SK-N-SH (cell line): ENCODE data around the gene STX17. TPM values are rescaled to one million over a fixed set of nuclear protein-coding genes. Genes with fewer than 3 reads are reported as not detected.

Experiments used
- CTCF ChIA-PET: fragments of 300-600, 350-600 bp; formaldehyde crosslinking; extraction: SDS; loops from one replicate; lab custom pipeline; 2021; lab: Yijun Ruan, JAX
- POLR2A ChIA-PET: fragments of 350-600 bp; sonication (Branson Sonifier 250); formaldehyde crosslinking; extraction: SDS; loops from one replicate; lab custom pipeline; 2020; ENCODE audit warnings: antibody characterized with exemption, inconsistent platforms; lab: Yijun Ruan, JAX
- DNase-seq: peaks from one replicate; pipeline ENCODE4 v3.0.0; 2012
- H2AFZ ChIP-seq: fragments of 200-600 bp; sonication (generic); 2 replicates; pipeline ENCODE4 v1.8.1; 2016; ENCODE audit warnings: antibody characterized with exemption, mild to moderate bottlenecking, low read depth
- H3F3A ChIP-seq: fragments of 200-600 bp; sonication (generic); replicated peaks from 2 replicates; pipeline ENCODE3; 2016; ENCODE audit warnings: antibody characterized with exemption, mild to moderate bottlenecking; ENCODE audit not compliant: insufficient read depth
- H3K27ac ChIP-seq, 2 experiments: fragments of 200-500 bp in 1 of 2; fragments of 200-600 bp in 1 of 2; sonication (Bioruptor generic) in 1 of 2; sonication (generic), shearing (Covaris generic) in 1 of 2; 2 replicates each; pipeline versions ENCODE4 v1.5.1 to v1.6.1; 2014 to 2016; ENCODE audit warnings: low read depth in 2 of 2, inconsistent platforms in 1 of 2, low read length in 1 of 2, mild to moderate bottlenecking in 1 of 2, mixed read lengths in 1 of 2
- H3K27me3 ChIP-seq: fragments of 200-600 bp; sonication (generic), shearing (Covaris generic); 2 replicates; pipeline ENCODE4 v1.6.1; 2016; ENCODE audit warnings: mixed run types; ENCODE audit not compliant: insufficient read depth
- H3K36me3 ChIP-seq, 2 experiments: fragments of 200-500 bp in 1 of 2; fragments of 200-600 bp in 1 of 2; sonication (Bioruptor generic) in 1 of 2; sonication (generic) in 1 of 2; replicated peaks in 1 of 2; 2 replicates each; pipeline versions ENCODE3 to v1.5.1; 2014 to 2016; ENCODE audit warnings: low read length in 1 of 2, mild to moderate bottlenecking in 1 of 2; ENCODE audit not compliant: insufficient read depth in 2 of 2, control insufficient read depth in 1 of 2
- H3K4me1 ChIP-seq, 2 experiments: fragments of 200-500 bp in 1 of 2; fragments of 200-600 bp in 1 of 2; sonication (Bioruptor generic) in 1 of 2; sonication (generic), shearing (Covaris generic) in 1 of 2; 2 replicates each; pipeline versions ENCODE4 v1.5.1 to v1.6.1; 2014 to 2016; ENCODE audit warnings: low read depth in 1 of 2, low read length in 1 of 2, mixed run types in 1 of 2; ENCODE audit not compliant: insufficient read depth in 2 of 2, control insufficient read depth in 1 of 2
- H3K4me2 ChIP-seq: fragments of 200-600 bp; sonication (generic), shearing (Covaris generic); 2 replicates; pipeline ENCODE4 v1.6.1; 2017; ENCODE audit warnings: mixed run types
- H3K4me3 ChIP-seq, 2 experiments: fragments of 200-500 bp in 1 of 2; fragments of 200-600 bp in 1 of 2; sonication (Bioruptor generic) in 1 of 2; sonication (generic), shearing (Covaris generic) in 1 of 2; 2 replicates each; pipeline versions ENCODE4 v1.5.1 to v1.8.1; 2014 to 2016; ENCODE audit warnings: low read depth in 2 of 2, inconsistent platforms in 1 of 2, low read length in 1 of 2, mild to moderate bottlenecking in 1 of 2, mixed read lengths in 1 of 2, moderate library complexity in 1 of 2
- H3K79me2 ChIP-seq: fragments of 200-600 bp; sonication (generic); 2 replicates; pipeline ENCODE4 v1.8.1; 2017; ENCODE audit warnings: mild to moderate bottlenecking; ENCODE audit not compliant: insufficient read depth
- H3K9ac ChIP-seq: fragments of 200-600 bp; sonication (generic); 2 replicates; pipeline ENCODE4 v1.6.1; 2017; ENCODE audit warnings: mixed run types
- H3K9me2 ChIP-seq: fragments of 200-600 bp; sonication (generic); 2 replicates; pipeline ENCODE4 v1.6.1; 2017; ENCODE audit warnings: mixed run types
- H3K9me3 ChIP-seq: fragments of 200-600 bp; sonication (generic); 2 replicates; pipeline ENCODE4 v1.6.1; 2017; ENCODE audit warnings: mixed run types, mild to moderate bottlenecking, moderate library complexity
- H4K20me1 ChIP-seq: fragments of 200-600 bp; sonication (generic); 2 replicates; pipeline ENCODE4 v1.6.1; 2017; ENCODE audit warnings: mild to moderate bottlenecking, mixed run types; ENCODE audit not compliant: insufficient read depth
- CHD2 ChIP-seq: fragments of 150-350 bp; IDR thresholded peaks from 2 replicates; pipeline ENCODE4 v1.6.1; 2018; ENCODE audit warnings: low read length; ENCODE audit not compliant: partially characterized antibody
- FOSL2 ChIP-seq: IDR thresholded peaks from 2 replicates; pipeline ENCODE4 v1.4.0; 2012; ENCODE audit warnings: low read depth, mild to moderate bottlenecking, moderate library complexity, borderline replicate concordance
- FOXJ3 ChIP-seq: sonication (generic); formaldehyde crosslinking; IDR thresholded peaks from 2 replicates; pipeline ENCODE4 v1.5.1; 2020; ENCODE audit warnings: mild to moderate bottlenecking, missing genetic modification reagents
- FOXM1 ChIP-seq: IDR thresholded peaks from 2 replicates; pipeline ENCODE4 v1.4.0; 2012; ENCODE audit warnings: low read depth, mild to moderate bottlenecking
- GATA2 ChIP-seq: sonication (generic); formaldehyde crosslinking; IDR thresholded peaks from 2 replicates; pipeline ENCODE4 v1.5.0; 2020; ENCODE audit warnings: mild to moderate bottlenecking, missing genetic modification reagents
- JUND ChIP-seq: IDR thresholded peaks from 2 replicates; pipeline ENCODE4 v1.4.0; 2012
- MEF2A ChIP-seq: IDR thresholded peaks from 2 replicates; pipeline ENCODE4 v1.4.0; 2012; ENCODE audit warnings: low read depth, borderline replicate concordance
- MXI1 ChIP-seq: IDR thresholded peaks from 2 replicates; pipeline ENCODE4 v1.6.1; 2012; ENCODE audit warnings: mild to moderate bottlenecking, low read depth, low read length, improper control_type of control experiment
- NFIC ChIP-seq: IDR thresholded peaks from 2 replicates; pipeline ENCODE4 v1.4.0; 2012; ENCODE audit warnings: borderline replicate concordance
- RFX5 ChIP-seq: IDR thresholded peaks from 2 replicates; pipeline ENCODE4 v1.6.1; 2012; ENCODE audit warnings: mild to moderate bottlenecking, improper control_type of control experiment, low read length
- RXRA ChIP-seq: IDR thresholded peaks from 2 replicates; pipeline ENCODE4 v1.4.0; 2012; ENCODE audit warnings: low read depth, mild to moderate bottlenecking, borderline replicate concordance
- SIN3A ChIP-seq: IDR thresholded peaks from 2 replicates; pipeline ENCODE4 v1.6.1; 2012; ENCODE audit warnings: low read depth, mild to moderate bottlenecking, low read length, moderate library complexity, borderline replicate concordance
- SMC3 ChIP-seq: IDR thresholded peaks from 2 replicates; pipeline ENCODE4 v1.6.1; 2012; ENCODE audit warnings: low read depth, low read length, improper control_type of control experiment
- TEAD4 ChIP-seq: IDR thresholded peaks from 2 replicates; pipeline ENCODE4 v1.4.0; 2012; ENCODE audit warnings: mild to moderate bottlenecking, borderline replicate concordance; ENCODE audit not compliant: insufficient read depth
- WGBS: methylation state at CpG from one replicate; pipeline ENCODE4 v1.1.6; 2017; ENCODE audit warnings: low lambda C conversion rate; 5-methylcytosine and 5-hydroxymethylcytosine counted together
- polyA plus RNA-seq, 3 experiments: library from polyadenylated mRNA; depleted of rRNA; stranded (reverse); fragments of >200 nt; gene quantifications; 2 replicates each; pipeline ENCODE4 v1.2.3, GENCODE V29; 2012
- TF ChIP-seq, protein P1 (sequence below): fragments of 200-600 bp; sonication (generic); IDR thresholded peaks from 2 replicates; pipeline ENCODE4 v1.6.1; 2017; ENCODE audit warnings: antibody characterized with exemption, mild to moderate bottlenecking, moderate library complexity
- TF ChIP-seq, protein P2 (sequence below): IDR thresholded peaks from 2 replicates; pipeline ENCODE4; 2012
- TF ChIP-seq, protein P3 (sequence below): IDR thresholded peaks from 2 replicates; pipeline ENCODE4 v1.4.0; 2012; ENCODE audit warnings: low read depth, borderline replicate concordance

The STX17 gene
- polyA plus RNA-seq, 1 of the 3 experiments (the other 2 are of a cell fraction): 6.1 TPM

DNA sequence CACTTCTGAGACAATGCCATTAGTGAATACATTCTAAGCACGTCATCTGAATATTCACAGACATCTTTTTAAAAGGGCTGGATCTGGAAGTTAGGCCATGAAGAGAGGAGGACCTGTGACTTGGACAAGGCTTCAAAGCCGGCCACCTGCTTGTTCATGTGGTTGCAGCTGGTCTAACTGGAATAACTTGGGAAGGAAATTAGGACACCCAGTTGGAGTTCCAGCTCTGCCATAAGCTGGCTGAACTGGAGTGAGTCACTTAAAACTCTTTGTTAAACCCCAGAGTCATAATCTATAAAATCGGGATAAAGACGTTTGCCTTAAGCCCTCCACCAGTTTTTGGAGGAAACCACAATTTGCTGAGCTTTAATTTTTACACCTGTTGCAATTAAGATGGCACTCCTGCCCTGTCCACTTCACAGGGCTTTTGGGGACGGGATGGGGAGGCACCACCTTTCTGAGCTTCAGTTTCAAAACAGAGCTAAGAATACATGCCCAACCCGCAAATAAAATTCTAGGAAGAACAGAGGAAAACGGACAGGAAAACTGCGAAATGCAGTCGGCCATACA lies 536 bp upstream of the STX17 start:
- Histone ChIP-seq H3K79me2 (peaks cover 30% of the 10 kb centered on the region), H3K4me1 (peaks cover 5 to 8% of the 10 kb centered on the region in 2 experiments; a peak in 3 of 4 replicates), H3K27me3 (no peaks in the 10 kb centered on the region), H4K20me1 (no peaks in the 10 kb centered on the region), H3K4me3 (peak overlapping the region; percentile 81 to 82), H3K36me3 (no peaks in the 10 kb centered on the region), H3K9ac (no peak overlapping the region), H3K9me2 (no peaks in the 10 kb centered on the region), H3K9me3 (no peaks in the 10 kb centered on the region), H3F3A (peaks cover 4% of the 10 kb centered on the region), H2AFZ (peak overlapping the region; percentile 99), H3K27ac (peak overlapping the region in 1 of 2 experiments; percentile 24; a peak in 1 of 4 replicates), H3K4me2 (peak overlapping the region; percentile 86)
- no peak for TF ChIP-seq JUND
- TF ChIP-seq, protein P1, sequence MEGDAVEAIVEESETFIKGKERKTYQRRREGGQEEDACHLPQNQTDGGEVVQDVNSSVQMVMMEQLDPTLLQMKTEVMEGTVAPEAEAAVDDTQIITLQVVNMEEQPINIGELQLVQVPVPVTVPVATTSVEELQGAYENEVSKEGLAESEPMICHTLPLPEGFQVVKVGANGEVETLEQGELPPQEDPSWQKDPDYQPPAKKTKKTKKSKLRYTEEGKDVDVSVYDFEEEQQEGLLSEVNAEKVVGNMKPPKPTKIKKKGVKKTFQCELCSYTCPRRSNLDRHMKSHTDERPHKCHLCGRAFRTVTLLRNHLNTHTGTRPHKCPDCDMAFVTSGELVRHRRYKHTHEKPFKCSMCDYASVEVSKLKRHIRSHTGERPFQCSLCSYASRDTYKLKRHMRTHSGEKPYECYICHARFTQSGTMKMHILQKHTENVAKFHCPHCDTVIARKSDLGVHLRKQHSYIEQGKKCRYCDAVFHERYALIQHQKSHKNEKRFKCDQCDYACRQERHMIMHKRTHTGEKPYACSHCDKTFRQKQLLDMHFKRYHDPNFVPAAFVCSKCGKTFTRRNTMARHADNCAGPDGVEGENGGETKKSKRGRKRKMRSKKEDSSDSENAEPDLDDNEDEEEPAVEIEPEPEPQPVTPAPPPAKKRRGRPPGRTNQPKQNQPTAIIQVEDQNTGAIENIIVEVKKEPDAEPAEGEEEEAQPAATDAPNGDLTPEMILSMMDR: no peak
- no peak for TF ChIP-seq MXI1
- TF ChIP-seq, protein P2, sequence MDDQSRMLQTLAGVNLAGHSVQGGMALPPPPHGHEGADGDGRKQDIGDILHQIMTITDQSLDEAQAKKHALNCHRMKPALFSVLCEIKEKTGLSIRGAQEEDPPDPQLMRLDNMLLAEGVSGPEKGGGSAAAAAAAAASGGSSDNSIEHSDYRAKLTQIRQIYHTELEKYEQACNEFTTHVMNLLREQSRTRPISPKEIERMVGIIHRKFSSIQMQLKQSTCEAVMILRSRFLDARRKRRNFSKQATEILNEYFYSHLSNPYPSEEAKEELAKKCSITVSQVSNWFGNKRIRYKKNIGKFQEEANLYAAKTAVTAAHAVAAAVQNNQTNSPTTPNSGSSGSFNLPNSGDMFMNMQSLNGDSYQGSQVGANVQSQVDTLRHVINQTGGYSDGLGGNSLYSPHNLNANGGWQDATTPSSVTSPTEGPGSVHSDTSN: no peak
- no peak for TF ChIP-seq RFX5
- no peak for TF ChIP-seq SMC3
- TF ChIP-seq, protein P3, sequence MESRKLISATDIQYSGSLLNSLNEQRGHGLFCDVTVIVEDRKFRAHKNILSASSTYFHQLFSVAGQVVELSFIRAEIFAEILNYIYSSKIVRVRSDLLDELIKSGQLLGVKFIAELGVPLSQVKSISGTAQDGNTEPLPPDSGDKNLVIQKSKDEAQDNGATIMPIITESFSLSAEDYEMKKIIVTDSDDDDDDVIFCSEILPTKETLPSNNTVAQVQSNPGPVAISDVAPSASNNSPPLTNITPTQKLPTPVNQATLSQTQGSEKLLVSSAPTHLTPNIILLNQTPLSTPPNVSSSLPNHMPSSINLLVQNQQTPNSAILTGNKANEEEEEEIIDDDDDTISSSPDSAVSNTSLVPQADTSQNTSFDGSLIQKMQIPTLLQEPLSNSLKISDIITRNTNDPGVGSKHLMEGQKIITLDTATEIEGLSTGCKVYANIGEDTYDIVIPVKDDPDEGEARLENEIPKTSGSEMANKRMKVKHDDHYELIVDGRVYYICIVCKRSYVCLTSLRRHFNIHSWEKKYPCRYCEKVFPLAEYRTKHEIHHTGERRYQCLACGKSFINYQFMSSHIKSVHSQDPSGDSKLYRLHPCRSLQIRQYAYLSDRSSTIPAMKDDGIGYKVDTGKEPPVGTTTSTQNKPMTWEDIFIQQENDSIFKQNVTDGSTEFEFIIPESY: no peak
- TF ChIP-seq SIN3A: no peak
- TF ChIP-seq FOSL2: no peak
- TF ChIP-seq GATA2: no peak
- CTCF ChIA-PET: interaction anchor here (0.7 to 2.2 kb wide), 5 partner anchors 9 to 721 kb away, joined by 3 to 6 read pairs (median 4); no protein-coding TSS in a partner anchor
- WGBS: 28% methylated on average over 9 of the region's 9 CpGs
- peak; percentile 3 for DNase-seq
- POLR2A ChIA-PET: interaction anchor here (0.7 kb wide), 1 partner anchor 84 kb away, joined by 4 read pairs; the partner anchor contains the start of gene NR4A3

DNA sequence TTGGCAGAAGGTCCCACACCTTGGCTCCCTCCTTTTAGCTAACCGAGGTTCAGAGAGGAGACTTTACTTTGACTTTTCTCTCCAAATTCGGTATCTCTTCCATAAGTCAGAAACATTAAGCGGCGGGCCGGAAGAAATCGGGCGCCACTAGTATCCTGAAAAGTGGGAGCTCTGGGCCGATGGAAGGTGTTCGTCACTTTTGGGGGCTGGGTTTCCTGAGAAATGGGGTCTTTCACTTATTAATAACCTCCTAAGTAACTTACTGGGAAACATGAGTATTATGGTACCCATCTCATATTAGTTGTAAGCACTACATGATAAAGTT lies 716 bp downstream of the STX17 start:
- Histone ChIP-seq H4K20me1 (no peaks in the 10 kb centered on the region), H3K9me2 (no peaks in the 10 kb centered on the region), H3K79me2 (peaks cover 34% of the 10 kb centered on the region), H3F3A (peaks cover 4% of the 10 kb centered on the region), H3K9me3 (no peaks in the 10 kb centered on the region), H3K4me3 (peak overlapping the region; percentile 81 to 82), H3K27ac (peak overlapping the region; percentile 86 to 87), H3K36me3 (no peaks in the 10 kb centered on the region), H3K4me1 (peaks cover 5 to 8% of the 10 kb centered on the region in 2 experiments; a peak in 3 of 4 replicates), H2AFZ (peak overlapping the region; percentile 92), H3K27me3 (no peaks in the 10 kb centered on the region), H3K4me2 (peak overlapping the region; percentile 86), H3K9ac (peak overlapping the region; percentile 94)
- 9% methylated on average over 9 of the region's 9 CpGs for WGBS
- POLR2A ChIA-PET: interaction anchor here (0.6 kb wide), 1 partner anchor 10 kb away, joined by 3 read pairs; no protein-coding TSS in a partner anchor
- no peak for DNase-seq
- CTCF ChIA-PET: interaction anchor here (1.1 to 2.2 kb wide), 4 partner anchors 10 to 722 kb away, joined by 3 to 6 read pairs (median 5); no protein-coding TSS in a partner anchor
- TF ChIP-seq FOXM1 (no peak), MEF2A (no peak), TEAD4 (no peak), RXRA (no peak), FOXJ3 (CRISPR knock-in tag) (no peak), GATA2 (no peak), NFIC (no peak), CHD2 (no peak)
- TF ChIP-seq, protein P3: no peak
